ENCODE results near the gene GMDS. TPM values are rescaled to one million over a fixed set of nuclear protein-coding genes. Genes with fewer than 3 reads are reported as not detected.

GMDS gene
- total and polyA plus RNA-seq, 2 donors (not counting 1 experiment from before 2014, with no cell fraction given) = 12.7 to 34.5 TPM

DNA sequence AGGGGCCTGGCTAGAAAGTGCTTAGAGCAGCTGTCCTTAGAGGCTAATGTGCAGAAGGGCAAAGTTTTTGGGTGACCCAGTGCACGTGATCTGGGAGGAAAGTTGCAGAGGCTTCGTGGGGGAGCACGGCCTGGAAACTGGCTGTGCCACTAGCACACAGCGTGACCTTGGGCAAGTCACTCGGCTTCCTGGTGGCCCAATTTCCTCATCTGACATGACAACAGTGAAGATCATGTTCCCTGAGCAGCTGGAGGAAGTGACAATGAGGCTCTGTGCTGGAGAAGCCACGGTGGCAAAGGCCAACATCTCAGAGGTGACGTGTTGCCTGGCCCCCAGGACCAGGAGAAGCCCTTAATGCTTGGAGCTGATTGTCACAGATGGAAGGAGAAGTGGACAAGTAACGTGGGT, 536.2 kb downstream of the GMDS start:
- DNase-seq (ENCODE audit: low read depth in 2 of 2) = no peak
- H3K4me2 ChIP-seq (ENCODE audit: extremely low read depth, insufficient read depth, low read length) = no peak overlapping the region
- no peaks in the 10 kb centered on the region for H3K9me3 ChIP-seq (ENCODE audit: control insufficient read depth, insufficient read depth, low read depth, low read length)
- H3K27me3 ChIP-seq (ENCODE audit: control insufficient read depth, insufficient read depth, low read length) = no peaks in the 10 kb centered on the region
- no peaks in the 10 kb centered on the region for H3K79me2 ChIP-seq (ENCODE audit: control insufficient read depth, insufficient read depth, low read length)
- H3K4me3 ChIP-seq (replicated peaks in 1 of 4; ENCODE audit: control extremely low read depth in 1 of 4, insufficient read depth in 1 of 4, low read depth in 3 of 4, low read length in 4 of 4) = no peak overlapping the region
- no peak overlapping the region for H2AFZ ChIP-seq (ENCODE audit: low read length)
- H3K36me3 ChIP-seq (ENCODE audit: control insufficient read depth, insufficient read depth, low read length) = no peaks in the 10 kb centered on the region
- H3K9ac ChIP-seq (ENCODE audit: insufficient read depth, low read length) = no peak overlapping the region
- H3K4me1 ChIP-seq (ENCODE audit: control insufficient read depth, extremely low read depth, insufficient read depth, low read length) = no peaks in the 10 kb centered on the region
- TF ChIP-seq, protein P1, sequence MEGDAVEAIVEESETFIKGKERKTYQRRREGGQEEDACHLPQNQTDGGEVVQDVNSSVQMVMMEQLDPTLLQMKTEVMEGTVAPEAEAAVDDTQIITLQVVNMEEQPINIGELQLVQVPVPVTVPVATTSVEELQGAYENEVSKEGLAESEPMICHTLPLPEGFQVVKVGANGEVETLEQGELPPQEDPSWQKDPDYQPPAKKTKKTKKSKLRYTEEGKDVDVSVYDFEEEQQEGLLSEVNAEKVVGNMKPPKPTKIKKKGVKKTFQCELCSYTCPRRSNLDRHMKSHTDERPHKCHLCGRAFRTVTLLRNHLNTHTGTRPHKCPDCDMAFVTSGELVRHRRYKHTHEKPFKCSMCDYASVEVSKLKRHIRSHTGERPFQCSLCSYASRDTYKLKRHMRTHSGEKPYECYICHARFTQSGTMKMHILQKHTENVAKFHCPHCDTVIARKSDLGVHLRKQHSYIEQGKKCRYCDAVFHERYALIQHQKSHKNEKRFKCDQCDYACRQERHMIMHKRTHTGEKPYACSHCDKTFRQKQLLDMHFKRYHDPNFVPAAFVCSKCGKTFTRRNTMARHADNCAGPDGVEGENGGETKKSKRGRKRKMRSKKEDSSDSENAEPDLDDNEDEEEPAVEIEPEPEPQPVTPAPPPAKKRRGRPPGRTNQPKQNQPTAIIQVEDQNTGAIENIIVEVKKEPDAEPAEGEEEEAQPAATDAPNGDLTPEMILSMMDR (conservative IDR thresholded peaks at IDR 0.05 in 1 of 2, IDR thresholded peaks at IDR 0.05 in 1 of 2; ENCODE audit: low read depth in 1 of 2, low read length in 2 of 2) = no peak
- TF ChIP-seq EZH2 (IDR thresholded peaks at IDR 0.05; ENCODE audit: low read length, missing control alignments) = no peak
- no peak overlapping the region for H3K27ac ChIP-seq (ENCODE audit: insufficient read depth, low read length)
- H4K20me1 ChIP-seq (ENCODE audit: control insufficient read depth, extremely low read depth, insufficient read depth, low read length) = no peaks in the 10 kb centered on the region

DNA sequence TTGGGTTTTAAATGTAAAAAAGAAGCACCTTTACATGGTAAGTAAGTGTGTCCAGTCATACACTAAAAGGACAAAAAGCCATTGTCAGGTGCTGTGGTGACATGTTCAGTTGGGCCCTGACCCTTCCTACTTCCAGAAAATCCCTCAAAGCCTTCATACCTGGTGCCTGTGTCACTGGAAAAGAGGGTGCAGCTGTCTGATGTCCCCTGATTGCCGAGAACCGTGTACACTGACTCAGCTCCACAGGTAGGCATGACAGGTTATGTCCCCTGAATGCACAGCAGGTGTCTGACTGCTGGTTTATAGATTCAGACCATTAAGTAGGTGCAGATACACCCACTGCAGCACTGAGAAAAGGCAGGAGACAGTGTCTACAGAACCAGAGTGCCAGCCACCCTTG, 536.6 kb downstream of the GMDS start:
- no peaks in the 10 kb centered on the region for H3K4me1 ChIP-seq (ENCODE audit: control insufficient read depth, extremely low read depth, insufficient read depth, low read length)
- TF ChIP-seq, protein P1 (conservative IDR thresholded peaks at IDR 0.05 in 1 of 2, IDR thresholded peaks at IDR 0.05 in 1 of 2; ENCODE audit: low read depth in 1 of 2, low read length in 2 of 2) = no peak
- no peak for TF ChIP-seq EZH2 (IDR thresholded peaks at IDR 0.05; ENCODE audit: low read length, missing control alignments)
- no peak overlapping the region for H3K9ac ChIP-seq (ENCODE audit: insufficient read depth, low read length)
- H3K27ac ChIP-seq (ENCODE audit: insufficient read depth, low read length) = no peak overlapping the region
- no peaks in the 10 kb centered on the region for H3K9me3 ChIP-seq (ENCODE audit: control insufficient read depth, insufficient read depth, low read depth, low read length)
- no peak overlapping the region for H3K4me3 ChIP-seq (replicated peaks in 1 of 4; ENCODE audit: control extremely low read depth in 1 of 4, insufficient read depth in 1 of 4, low read depth in 3 of 4, low read length in 4 of 4)
- no peak overlapping the region for H2AFZ ChIP-seq (ENCODE audit: low read length)
- no peaks in the 10 kb centered on the region for H3K79me2 ChIP-seq (ENCODE audit: control insufficient read depth, insufficient read depth, low read length)
- no peaks in the 10 kb centered on the region for H3K36me3 ChIP-seq (ENCODE audit: control insufficient read depth, insufficient read depth, low read length)
- H3K4me2 ChIP-seq (ENCODE audit: extremely low read depth, insufficient read depth, low read length) = no peak overlapping the region
- no peaks in the 10 kb centered on the region for H3K27me3 ChIP-seq (ENCODE audit: control insufficient read depth, insufficient read depth, low read length)
- no peak for DNase-seq (ENCODE audit: low read depth in 2 of 2)
- H4K20me1 ChIP-seq (ENCODE audit: control insufficient read depth, extremely low read depth, insufficient read depth, low read length) = no peaks in the 10 kb centered on the region

GRCh38 chr6:1708122-1708521, 537.3 kb downstream of the GMDS start:
- H3K36me3 ChIP-seq (ENCODE audit: control insufficient read depth, insufficient read depth, low read length) = no peaks in the 10 kb centered on the region
- no peaks in the 10 kb centered on the region for H3K4me1 ChIP-seq (ENCODE audit: control insufficient read depth, extremely low read depth, insufficient read depth, low read length)
- H3K9ac ChIP-seq (ENCODE audit: insufficient read depth, low read length) = no peak overlapping the region
- H3K27me3 ChIP-seq (ENCODE audit: control insufficient read depth, insufficient read depth, low read length) = no peaks in the 10 kb centered on the region
- no peak overlapping the region for H3K27ac ChIP-seq (ENCODE audit: insufficient read depth, low read length)
- H2AFZ ChIP-seq (ENCODE audit: low read length) = no peak overlapping the region
- no peak overlapping the region for H3K4me2 ChIP-seq (ENCODE audit: extremely low read depth, insufficient read depth, low read length)
- no peak for DNase-seq (ENCODE audit: low read depth in 2 of 2)
- H3K79me2 ChIP-seq (ENCODE audit: control insufficient read depth, insufficient read depth, low read length) = no peaks in the 10 kb centered on the region
- H3K9me3 ChIP-seq (ENCODE audit: control insufficient read depth, insufficient read depth, low read depth, low read length) = no peaks in the 10 kb centered on the region
- no peak overlapping the region for H3K4me3 ChIP-seq (replicated peaks in 1 of 4; ENCODE audit: control extremely low read depth in 1 of 4, insufficient read depth in 1 of 4, low read depth in 3 of 4, low read length in 4 of 4)
- no peaks in the 10 kb centered on the region for H4K20me1 ChIP-seq (ENCODE audit: control insufficient read depth, extremely low read depth, insufficient read depth, low read length)
- no peak for TF ChIP-seq EZH2 (IDR thresholded peaks at IDR 0.05; ENCODE audit: low read length, missing control alignments)
- TF ChIP-seq, protein P1 (conservative IDR thresholded peaks at IDR 0.05 in 1 of 2, IDR thresholded peaks at IDR 0.05 in 1 of 2; ENCODE audit: low read depth in 1 of 2, low read length in 2 of 2) = no peak

All from fibroblast of lung (primary cell).